HL-60/S4 (cell line): Measurements from ENCODE around the gene AKAP6.

Source experiments
- in situ Hi-C: fragments of 300-500 bp; cut with MboI; formaldehyde crosslinking; loops from 2 replicates; pipeline ENCODE4 v1.14.3; 2022; ENCODE audit warnings: low sequenced_read_pairs

AKAP6 gene

DNA sequence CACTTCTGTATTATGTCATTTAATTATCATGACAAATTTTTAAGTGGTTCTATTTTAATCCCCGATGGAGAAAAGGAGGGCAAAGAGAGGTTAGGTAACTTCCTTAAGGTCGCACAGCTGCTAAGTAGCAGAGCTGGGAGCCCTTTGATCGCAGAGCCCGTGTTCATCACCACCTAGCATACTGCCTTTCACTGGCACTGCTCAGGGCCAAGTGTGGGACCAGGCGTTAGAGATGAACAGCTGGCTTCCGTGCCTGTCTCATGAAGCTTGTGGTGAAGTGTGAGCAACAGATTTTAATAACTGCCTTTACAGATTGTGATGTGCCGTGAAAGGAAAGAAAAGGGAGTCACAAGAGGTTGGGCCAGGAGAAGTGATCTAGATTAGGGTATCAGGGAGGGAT lies 273.6 kb downstream of the AKAP6 start:
- in situ Hi-C loops: no loop called here

GRCh38 chr14:32603992-32604565 lies 275.0 kb downstream of the AKAP6 start:
- in situ Hi-C loops: no loop called here

DNA sequence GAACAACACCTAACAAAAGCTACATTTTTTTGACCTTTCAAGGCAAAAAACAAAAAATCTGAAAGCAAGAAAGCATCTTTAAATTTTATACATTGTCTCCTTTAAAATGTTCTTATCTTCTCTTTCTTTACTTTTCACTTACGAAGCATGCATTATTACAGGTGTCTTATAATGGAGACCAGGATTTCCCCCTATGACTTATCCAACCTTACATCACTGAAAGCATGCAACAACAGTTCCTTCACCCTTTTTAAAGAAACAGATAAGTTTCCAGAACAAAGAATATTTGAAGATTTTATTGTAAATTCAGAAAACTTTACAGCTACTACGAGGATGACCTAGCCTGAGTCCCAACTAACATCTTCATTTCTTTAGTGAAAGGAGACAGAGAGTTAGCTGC lies 277.2 kb downstream of the AKAP6 start:
- in situ Hi-C loops: no loop called here

DNA sequence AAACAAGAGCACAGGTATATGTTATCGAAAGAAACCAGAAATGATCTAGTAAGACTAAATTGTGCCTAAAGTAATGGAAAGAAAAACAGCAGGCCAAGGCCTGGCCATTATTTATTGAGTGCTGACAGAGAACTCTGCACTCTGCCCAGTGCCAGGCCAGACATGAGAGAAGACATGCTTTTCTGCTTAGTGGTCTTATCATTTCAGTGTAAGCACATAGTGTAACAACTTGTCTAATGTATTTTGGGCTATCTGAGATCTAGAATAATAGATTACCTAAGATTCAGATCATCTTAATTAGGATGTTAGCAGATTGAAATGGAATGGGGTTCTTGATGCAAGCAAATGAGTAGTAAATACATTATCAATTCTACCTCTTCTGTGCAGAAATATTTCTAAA lies 278.3 kb downstream of the AKAP6 start:
- in situ Hi-C loops: no loop called here

GRCh38 chr14:32608857-32609256 lies 279.8 kb downstream of the AKAP6 start:
- in situ Hi-C loops: no loop called here

DNA sequence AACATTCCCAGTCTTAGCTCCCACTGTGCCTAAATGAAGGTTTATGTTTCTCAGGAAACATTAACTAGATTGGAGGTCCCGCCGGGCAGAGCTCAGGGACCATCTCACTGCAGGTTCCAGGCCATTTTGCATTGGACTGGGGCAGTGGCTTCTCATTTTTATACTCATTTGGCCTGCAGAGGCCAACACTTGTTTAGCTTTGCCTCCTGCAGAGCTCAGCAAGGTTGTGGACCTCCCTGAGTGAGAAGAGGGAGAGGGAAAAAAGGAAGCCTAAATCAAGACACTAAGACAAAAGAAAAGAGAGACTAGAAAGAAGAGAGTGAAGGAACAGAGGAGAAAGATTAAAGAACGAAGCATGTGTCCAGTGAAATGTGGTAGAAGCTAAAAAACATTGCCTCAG lies 280.3 kb downstream of the AKAP6 start:
- in situ Hi-C loops: no loop called here

DNA sequence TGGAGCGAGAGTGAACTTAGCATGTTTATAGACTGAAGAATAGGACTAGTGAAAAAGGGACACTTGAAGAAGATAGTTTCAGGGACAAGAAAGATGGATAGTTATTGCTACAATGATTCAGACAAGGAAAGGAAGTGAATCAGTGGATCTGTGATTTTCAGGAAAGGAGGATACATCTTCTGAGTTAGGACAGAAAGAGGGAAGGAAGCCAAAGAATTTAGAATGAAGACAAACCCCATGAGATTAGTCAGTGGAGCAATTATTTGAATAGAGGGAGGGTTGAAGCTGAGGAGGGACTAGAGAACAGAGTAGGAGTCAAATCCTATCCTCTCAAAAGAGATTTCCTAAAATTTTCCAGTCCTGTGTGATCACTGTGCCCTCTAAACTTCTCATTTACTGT lies 282.7 kb downstream of the AKAP6 start:
- in situ Hi-C loops: no loop called here

- in situ Hi-C loops: no loop called here
These were observed 289.9 kb downstream of the AKAP6 start for GRCh38 chr14:32618991-32619390.

GRCh38 chr14:32620303-32620702 lies 291.2 kb downstream of the AKAP6 start:
- in situ Hi-C loops: no loop called here

GRCh38 chr14:32620724-32621123 lies 291.6 kb downstream of the AKAP6 start:
- in situ Hi-C loops: no loop called here

DNA sequence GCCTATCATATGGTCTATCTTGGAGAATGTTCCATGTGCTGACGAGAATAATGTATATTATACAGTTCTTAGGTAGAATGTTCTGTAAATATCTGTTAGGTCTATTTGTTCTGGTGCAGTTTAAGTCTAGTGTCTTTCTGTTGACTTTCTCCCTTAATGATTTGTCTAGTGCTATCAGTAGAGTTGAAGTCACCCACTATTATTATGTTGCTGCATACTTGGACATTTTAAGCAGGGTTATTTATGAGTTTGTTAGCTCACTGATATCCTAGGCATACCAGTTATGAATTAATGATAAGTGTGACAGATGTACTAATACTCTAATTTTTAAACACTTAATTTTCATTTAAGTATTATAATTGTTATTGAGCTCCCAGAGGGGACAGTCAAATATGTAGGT lies 292.5 kb downstream of the AKAP6 start:
- in situ Hi-C loops: no loop called here

DNA sequence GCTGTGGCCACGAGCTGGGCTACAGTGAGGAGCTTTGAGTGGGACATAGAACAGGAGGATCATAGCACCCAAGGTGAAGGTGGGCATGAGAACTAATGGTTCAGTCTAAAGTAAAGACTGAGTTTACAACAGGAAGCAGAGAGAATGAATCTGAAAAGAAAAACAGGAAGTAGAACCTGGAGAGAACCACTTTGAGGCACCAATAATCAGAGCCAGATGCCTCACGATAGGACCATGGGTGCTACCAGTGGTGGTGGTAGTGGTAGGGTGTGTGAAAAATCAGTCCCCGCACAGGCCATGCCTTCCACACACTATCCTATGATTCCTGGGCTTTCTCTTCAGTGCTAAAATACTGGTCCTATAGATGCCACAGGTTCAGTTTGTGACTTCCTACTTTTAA lies 293.6 kb downstream of the AKAP6 start:
- in situ Hi-C loops: no loop called here

DNA sequence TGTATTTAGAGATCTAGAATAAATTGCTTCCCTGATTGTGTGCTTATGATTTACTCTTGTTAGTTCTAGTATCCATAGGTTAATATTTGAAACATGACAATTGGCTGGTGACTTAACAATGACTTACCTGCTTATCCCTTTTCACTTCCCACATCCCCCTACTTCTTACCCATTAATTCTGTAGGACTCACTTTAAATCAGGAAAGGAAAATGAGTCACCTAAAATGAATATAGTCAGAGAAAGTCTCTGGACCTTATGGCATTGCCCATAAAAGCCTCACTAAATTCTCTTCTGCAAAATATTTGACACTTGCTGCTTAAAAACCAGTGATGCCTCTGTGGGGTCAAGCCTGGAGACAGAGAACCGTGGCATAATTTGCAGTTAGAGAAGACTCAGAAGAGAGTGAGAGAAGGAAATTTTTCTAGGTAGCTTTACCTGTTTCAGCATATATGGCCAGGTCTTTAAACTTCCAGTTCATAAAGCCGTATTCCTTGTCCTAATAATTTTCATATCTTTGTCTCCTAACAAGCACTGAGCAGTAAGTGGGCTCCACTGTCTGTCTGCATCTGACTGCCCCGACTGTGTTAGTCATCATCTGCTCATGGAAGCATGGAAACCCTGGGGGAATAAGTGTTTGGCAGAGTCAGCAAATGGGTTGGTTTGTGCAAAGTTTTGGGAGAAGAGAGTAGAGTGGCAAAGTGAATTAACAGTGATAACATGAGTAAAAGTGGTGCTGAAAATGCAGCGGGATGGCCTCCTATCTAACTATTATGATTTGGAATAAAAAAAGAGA lies 294.4 kb downstream of the AKAP6 start:
- in situ Hi-C loops: no loop called here

- in situ Hi-C loops: no loop called here
These were observed 296.1 kb downstream of the AKAP6 start for GRCh38 chr14:32625211-32625610.

DNA sequence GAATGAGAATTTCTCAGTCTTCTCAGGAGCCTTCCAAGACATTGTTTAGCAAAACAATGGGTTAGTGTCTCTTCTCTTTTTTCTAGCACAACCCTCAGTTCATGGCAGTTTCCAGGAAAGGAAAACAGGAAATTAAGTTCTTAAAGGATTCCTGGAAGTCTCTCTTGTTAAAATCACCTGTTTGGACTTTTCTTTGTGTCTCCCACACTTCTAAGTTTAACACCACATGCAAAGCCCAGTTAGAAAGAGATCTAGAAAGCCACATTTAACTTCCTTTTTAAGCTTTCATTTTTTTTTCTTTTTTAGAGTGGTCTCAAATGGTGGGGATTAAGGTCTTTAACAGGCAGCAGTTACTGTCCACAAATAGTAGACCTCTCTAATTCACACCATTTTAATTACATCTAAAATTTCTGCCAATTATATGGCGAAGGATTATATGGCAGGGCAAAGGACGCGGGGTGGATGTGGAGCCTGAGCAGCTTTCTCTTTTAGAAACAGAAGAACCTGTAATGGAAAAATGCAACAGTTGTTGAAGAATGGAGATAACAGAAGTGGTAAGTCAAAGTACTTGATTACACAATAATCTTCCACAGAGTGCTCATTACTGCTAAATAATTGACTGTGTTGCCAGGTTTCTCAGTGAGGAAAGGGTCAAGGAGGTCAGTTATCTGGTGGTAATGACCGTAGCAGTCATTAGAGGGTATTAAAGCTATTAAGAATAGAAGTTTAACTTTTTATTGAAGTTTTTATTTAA lies 298.6 kb downstream of the AKAP6 start:
- in situ Hi-C loops: no loop called here

- in situ Hi-C loops: no loop called here
These were observed 300.1 kb downstream of the AKAP6 start for GRCh38 chr14:32629236-32629635.

DNA sequence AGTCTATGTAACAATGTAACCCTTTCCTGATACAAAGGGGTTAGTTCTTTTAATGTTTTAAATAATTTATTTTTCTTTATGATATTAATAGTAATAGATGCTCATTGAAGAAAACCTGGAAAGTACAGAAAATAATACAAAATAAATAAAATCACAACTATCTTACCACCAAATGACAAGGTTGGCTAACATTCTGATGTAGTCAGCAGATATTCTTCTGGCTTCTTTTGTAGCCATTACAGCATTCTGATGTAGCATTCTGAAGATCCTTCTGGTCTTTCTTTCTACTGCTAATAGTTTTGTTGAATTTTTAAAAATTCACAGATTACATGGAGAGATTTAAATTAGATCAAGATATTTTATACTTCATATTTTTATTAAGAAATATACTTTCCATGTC lies 301.6 kb downstream of the AKAP6 start:
- in situ Hi-C loops: no loop called here

DNA sequence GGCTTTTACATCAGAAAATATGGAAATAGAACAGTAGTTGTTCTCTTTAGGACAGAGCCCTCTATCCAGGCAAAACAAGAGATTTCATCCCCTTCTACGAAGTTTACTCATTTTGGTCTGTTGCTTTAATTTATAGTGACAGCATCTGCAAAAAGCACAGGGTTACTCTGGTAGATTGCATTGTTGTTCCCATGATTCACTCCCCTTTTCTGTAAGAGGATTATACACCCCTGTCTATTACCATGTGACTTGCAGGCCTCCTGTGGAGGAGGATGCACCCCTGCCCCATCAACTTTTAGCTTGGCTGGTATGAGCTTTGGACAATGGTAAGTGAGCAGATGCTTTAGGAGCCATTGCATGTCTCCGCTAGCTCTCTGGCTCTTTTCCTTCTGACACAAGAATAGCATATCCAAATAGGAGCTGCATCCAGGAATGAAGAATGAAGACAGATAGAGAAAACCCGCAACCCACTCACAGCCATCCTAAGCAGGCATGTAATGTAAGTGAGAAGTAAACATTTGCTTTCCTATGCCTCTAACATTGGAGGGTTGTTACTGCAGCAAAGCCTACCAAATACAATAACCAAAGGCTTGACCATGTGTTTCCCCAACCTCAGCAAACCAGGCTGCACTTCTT lies 304.2 kb downstream of the AKAP6 start:
- in situ Hi-C loops: no loop called here

- in situ Hi-C loops: no loop called here
These were observed 304.8 kb downstream of the AKAP6 start for GRCh38 chr14:32633930-32634329.

- in situ Hi-C loops: no loop called here
These were observed 306.1 kb downstream of the AKAP6 start for GRCh38 chr14:32635061-32635719.

DNA sequence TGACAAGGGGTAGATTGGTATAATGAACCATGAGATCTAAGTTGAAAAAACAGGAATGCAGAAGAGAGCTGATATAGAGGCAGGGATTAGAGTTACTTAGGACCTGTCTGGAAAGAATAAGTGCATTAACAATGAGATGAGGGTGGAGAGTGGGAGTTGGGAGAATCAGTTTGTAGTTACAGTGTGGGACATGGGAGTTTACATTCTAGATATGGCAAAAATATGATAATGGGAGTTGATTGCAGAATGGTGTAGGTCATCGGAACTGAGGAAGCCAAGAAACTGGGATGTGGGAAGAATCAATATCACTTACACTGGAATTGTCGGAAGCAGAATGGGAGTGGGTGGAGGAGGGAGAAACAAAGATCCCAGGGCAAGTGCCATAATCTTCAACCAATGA lies 308.5 kb downstream of the AKAP6 start:
- in situ Hi-C loops: no loop called here
